DND-41 (cell line): Measurements from ENCODE around the gene GSS.
A peak's percentile ranks its signal among the peaks of the same experiment; 100 is the strongest.

Experiments used
- ATAC-seq: fragments of 200-7000 bp; cut with Tn5 transposase; 3 replicates; pipeline ENCODE4 v1.9.1; 2021; ENCODE audit warnings: low read depth; ENCODE audit not compliant: insufficient read depth
- DNase-seq: peaks from one replicate; pipeline ENCODE4 v3.0.0-alpha.2; 2020
- H2AFZ ChIP-seq: 2 replicates; pipeline ENCODE4 v1.6.0; 2012; ENCODE audit warnings: low read depth, low read length
- H3K27ac ChIP-seq: 2 replicates; pipeline ENCODE4 v1.5.1; 2012; ENCODE audit warnings: low read length, inconsistent platforms
- H3K27me3 ChIP-seq: fragments of 200-600 bp; sonication (generic); 2 replicates; pipeline ENCODE4 v1.6.0; 2012; ENCODE audit warnings: low read length, mild to moderate bottlenecking, inconsistent platforms; ENCODE audit not compliant: insufficient read depth, poor library complexity
- H3K36me3 ChIP-seq: 2 replicates; pipeline ENCODE4 v1.5.1; 2012; ENCODE audit warnings: low read length, inconsistent platforms; ENCODE audit not compliant: insufficient read depth
- H3K4me1 ChIP-seq: 2 replicates; pipeline ENCODE4 v1.5.1; 2012; ENCODE audit warnings: mild to moderate bottlenecking, low read length; ENCODE audit not compliant: insufficient read depth
- H3K4me2 ChIP-seq: 2 replicates; pipeline ENCODE4 v1.6.0; 2012; ENCODE audit warnings: mild to moderate bottlenecking, moderate library complexity, low read length, inconsistent platforms; ENCODE audit not compliant: insufficient read depth
- H3K4me3 ChIP-seq, 2 experiments: fragments of 200-600 bp in 1 of 2; shearing (Covaris generic) in 1 of 2; 2 replicates each; pipeline ENCODE4 v1.5.1; 2012 to 2016; ENCODE audit warnings: inconsistent platforms in 2 of 2, low read length in 2 of 2, mild to moderate bottlenecking in 2 of 2, low read depth in 1 of 2, moderate library complexity in 1 of 2
- H3K79me2 ChIP-seq: 2 replicates; pipeline ENCODE4 v1.6.0; 2012; ENCODE audit warnings: low read length, inconsistent platforms; ENCODE audit not compliant: insufficient read depth
- H3K9ac ChIP-seq: 2 replicates; pipeline ENCODE4 v1.6.0; 2012; ENCODE audit warnings: low read depth, mild to moderate bottlenecking, inconsistent platforms, low read length, moderate library complexity
- H3K9me3 ChIP-seq: 2 replicates; pipeline ENCODE4 v1.5.1; 2012; ENCODE audit warnings: low read length, moderate library complexity, mild to moderate bottlenecking, inconsistent platforms; ENCODE audit not compliant: insufficient read depth, severe bottlenecking
- H4K20me1 ChIP-seq: 2 replicates; pipeline ENCODE4 v1.6.0; 2012; ENCODE audit warnings: low read length; ENCODE audit not compliant: insufficient read depth
- EZH2 ChIP-seq: IDR thresholded peaks from 3 replicates; pipeline ENCODE4 v1.6.1; 2012; ENCODE audit warnings: borderline replicate concordance, low read depth, mild to moderate bottlenecking, moderate library complexity, low read length, inconsistent platforms; ENCODE audit not compliant: severe bottlenecking
- TF ChIP-seq, protein P1 (sequence below): IDR thresholded peaks from 2 replicates; pipeline ENCODE4 v1.5.1; 2012; ENCODE audit warnings: borderline replicate concordance, low read length, moderate library complexity, mild to moderate bottlenecking; ENCODE audit not compliant: poor library complexity, severe bottlenecking; ENCODE audit errors: extremely low read depth

Gene GSS

DNA sequence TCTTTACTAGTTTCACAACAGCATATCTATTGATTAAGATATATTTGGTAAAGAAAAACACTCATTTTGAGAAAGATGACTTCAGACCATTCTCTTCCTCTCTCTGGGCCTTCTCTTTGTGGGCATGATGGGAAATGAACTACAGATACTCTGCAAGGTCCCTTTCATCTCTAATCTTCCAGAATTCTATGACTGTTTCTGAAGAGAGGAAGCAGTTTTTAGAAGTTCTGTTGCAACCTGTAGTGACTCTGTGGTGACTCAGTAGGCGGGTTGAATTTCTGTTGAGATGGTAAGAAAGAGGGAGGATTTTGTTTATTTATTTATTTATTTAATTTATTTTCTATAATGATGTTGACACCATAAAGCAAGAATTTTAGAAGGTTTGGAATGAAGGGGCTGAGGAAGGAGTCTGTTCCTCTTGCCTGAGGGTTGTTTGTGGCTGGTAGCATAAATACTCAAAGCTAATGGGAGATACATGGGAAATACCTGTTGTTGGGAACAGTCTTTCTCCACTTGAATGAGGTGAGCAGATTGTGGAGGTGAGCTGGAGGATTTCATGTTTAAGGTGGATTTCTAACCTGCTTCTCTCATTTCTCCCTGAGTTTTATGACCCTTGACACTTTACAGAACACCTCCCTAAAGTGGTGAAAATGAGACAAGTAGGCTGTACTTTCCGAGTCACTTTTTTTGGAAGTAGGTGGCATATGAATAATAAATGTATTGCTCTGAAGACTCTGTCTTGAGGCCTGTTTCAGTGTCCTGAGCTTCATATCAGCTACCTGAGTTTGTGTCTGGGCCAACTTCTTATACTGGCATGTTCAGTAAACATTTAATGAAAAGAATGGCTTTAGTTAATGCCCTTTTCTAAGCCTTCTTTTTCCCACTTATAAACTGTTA is 64.2 kb downstream of the GSS start:
- no peaks in the 10 kb centered on the region for H3K9me3 ChIP-seq
- DNase-seq (no peak), ATAC-seq (peak; percentile 72)
- H3K4me1 ChIP-seq: no peaks in the 10 kb centered on the region
- no peak overlapping the region for H2AFZ ChIP-seq
- no peak overlapping the region for H3K4me2 ChIP-seq
- TF ChIP-seq, protein P1, sequence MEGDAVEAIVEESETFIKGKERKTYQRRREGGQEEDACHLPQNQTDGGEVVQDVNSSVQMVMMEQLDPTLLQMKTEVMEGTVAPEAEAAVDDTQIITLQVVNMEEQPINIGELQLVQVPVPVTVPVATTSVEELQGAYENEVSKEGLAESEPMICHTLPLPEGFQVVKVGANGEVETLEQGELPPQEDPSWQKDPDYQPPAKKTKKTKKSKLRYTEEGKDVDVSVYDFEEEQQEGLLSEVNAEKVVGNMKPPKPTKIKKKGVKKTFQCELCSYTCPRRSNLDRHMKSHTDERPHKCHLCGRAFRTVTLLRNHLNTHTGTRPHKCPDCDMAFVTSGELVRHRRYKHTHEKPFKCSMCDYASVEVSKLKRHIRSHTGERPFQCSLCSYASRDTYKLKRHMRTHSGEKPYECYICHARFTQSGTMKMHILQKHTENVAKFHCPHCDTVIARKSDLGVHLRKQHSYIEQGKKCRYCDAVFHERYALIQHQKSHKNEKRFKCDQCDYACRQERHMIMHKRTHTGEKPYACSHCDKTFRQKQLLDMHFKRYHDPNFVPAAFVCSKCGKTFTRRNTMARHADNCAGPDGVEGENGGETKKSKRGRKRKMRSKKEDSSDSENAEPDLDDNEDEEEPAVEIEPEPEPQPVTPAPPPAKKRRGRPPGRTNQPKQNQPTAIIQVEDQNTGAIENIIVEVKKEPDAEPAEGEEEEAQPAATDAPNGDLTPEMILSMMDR: no peak
- no peak for TF ChIP-seq EZH2
- H3K36me3 ChIP-seq: no peaks in the 10 kb centered on the region
- H3K4me3 ChIP-seq: no peak overlapping the region
- H4K20me1 ChIP-seq: no peaks in the 10 kb centered on the region
- no peaks in the 10 kb centered on the region for H3K79me2 ChIP-seq
- no peak overlapping the region for H3K27ac ChIP-seq
- no peaks in the 10 kb centered on the region for H3K27me3 ChIP-seq
- no peak overlapping the region for H3K9ac ChIP-seq

DNA sequence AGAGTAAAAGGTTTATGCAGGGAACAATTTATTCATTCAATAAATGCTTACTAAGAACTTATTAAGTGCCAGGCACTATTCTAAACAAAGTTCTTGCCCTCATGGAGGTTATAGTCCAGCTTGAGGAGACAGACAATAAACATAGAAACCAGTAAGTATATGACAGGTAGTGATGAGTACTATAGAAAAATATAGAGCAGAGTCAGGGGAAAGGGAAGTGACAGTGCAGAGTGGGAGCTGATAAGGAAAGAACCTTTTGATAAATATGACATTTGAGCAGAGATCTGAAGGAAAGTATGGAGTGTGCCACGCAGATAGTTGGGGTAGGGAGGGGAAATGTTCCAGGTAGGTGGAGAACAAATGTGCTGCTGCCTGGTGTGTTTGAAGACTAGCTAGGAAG is 67.1 kb downstream of the GSS start:
- H3K36me3 ChIP-seq: no peaks in the 10 kb centered on the region
- TF ChIP-seq EZH2: no peak
- TF ChIP-seq, protein P1: no peak
- H4K20me1 ChIP-seq: no peaks in the 10 kb centered on the region
- no peaks in the 10 kb centered on the region for H3K27me3 ChIP-seq
- ATAC-seq: no peak
- no peak overlapping the region for H2AFZ ChIP-seq
- DNase-seq: no peak
- H3K9me3 ChIP-seq: no peaks in the 10 kb centered on the region
- no peaks in the 10 kb centered on the region for H3K79me2 ChIP-seq
- H3K4me3 ChIP-seq: no peak overlapping the region
- H3K4me1 ChIP-seq: no peaks in the 10 kb centered on the region
- no peak overlapping the region for H3K4me2 ChIP-seq
- H3K9ac ChIP-seq: no peak overlapping the region
- H3K27ac ChIP-seq: no peak overlapping the region

DNA sequence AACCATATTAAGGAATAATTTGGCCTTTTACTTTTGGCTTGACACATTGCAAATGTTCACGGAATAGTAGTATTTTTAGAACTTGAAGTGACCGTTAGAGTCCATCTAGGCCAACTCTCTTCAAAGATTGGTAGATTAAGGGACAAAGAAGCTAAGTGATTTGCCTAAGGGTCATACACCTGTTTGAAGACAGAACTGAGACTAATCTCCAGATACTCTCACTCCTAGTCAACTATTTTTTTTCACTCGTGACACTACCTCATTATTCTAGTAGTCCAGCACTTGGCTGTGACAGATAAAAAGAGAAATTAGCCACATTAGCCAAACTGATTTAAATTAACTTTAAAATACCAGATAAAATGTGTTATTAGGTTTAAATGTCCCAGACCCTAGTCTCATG is 68.6 kb downstream of the GSS start:
- Histone ChIP-seq H3K4me3 (no peak overlapping the region), H4K20me1 (no peaks in the 10 kb centered on the region), H3K27ac (no peak overlapping the region), H3K79me2 (no peaks in the 10 kb centered on the region), H3K4me2 (no peak overlapping the region), H3K4me1 (no peaks in the 10 kb centered on the region), H2AFZ (no peak overlapping the region), H3K9ac (no peak overlapping the region), H3K27me3 (no peaks in the 10 kb centered on the region), H3K36me3 (no peaks in the 10 kb centered on the region), H3K9me3 (no peaks in the 10 kb centered on the region)
- no peak for DNase-seq
- no peak for ATAC-seq
- TF ChIP-seq, protein P1: no peak
- TF ChIP-seq EZH2: no peak
